Gastroesophageal sphincter (tissue), 4 donors: ENCODE measurements around the gene MARCHF6. TPM values are rescaled to one million over a fixed set of nuclear protein-coding genes. Genes with fewer than 3 reads are reported as not detected.
"Not testable (repeated sequence)": the region's sequence is repeated elsewhere in the genome, so short reads cannot be mapped to it uniquely, and the experiment has no call there.

Experiments used
- ATAC-seq: fragments of 150-250 bp; one replicate; pipeline ENCODE4 v1.9.1; 2016; ENCODE audit warnings: mild to moderate bottlenecking, moderate library complexity
- H3K27ac ChIP-seq, 4 donors: fragments of 200-600 bp; sonication (generic) in 3 of 4; 1 replicate in 3 of 4; 2 replicates in 1 of 4; pipeline ENCODE4 v1.5.1; 2016 to 2019
- H3K27me3 ChIP-seq: fragments of 200-600 bp; sonication (generic); one replicate; pipeline ENCODE4 v1.5.1; 2019
- H3K36me3 ChIP-seq, 2 donors: fragments of 200-600 bp; sonication (generic); one replicate each; pipeline ENCODE4 v1.5.1; 2019; ENCODE audit warnings: control low read depth in 1 of 2
- H3K4me1 ChIP-seq, 3 donors: fragments of 200-600 bp; sonication (generic); 1 replicate in 2 of 3; 2 replicates in 1 of 3; pipeline ENCODE4 v1.5.1; 2016 to 2019; ENCODE audit warnings: control low read depth in 2 of 3
- H3K4me3 ChIP-seq, 2 donors: fragments of 200-600 bp; sonication (generic); one replicate each; pipeline ENCODE4 v1.5.1; 2019; ENCODE audit warnings: mild to moderate bottlenecking in 1 of 2, moderate library complexity in 1 of 2
- H3K9me3 ChIP-seq, 3 donors: fragments of 200-600 bp; sonication (generic); one replicate each; pipeline ENCODE4 v1.5.1; 2017 to 2019; ENCODE audit warnings: control low read depth in 2 of 3
- CTCF ChIP-seq, 4 experiments: fragments of 200-600 bp in 2 of 4; fragments of 450-650 bp in 2 of 4; sonication (generic) in 1 of 4; IDR thresholded peaks; one replicate each; pipeline ENCODE4 v1.5.1; 2017 to 2019; ENCODE audit warnings: antibody characterized with exemption in 4 of 4, mild to moderate bottlenecking in 2 of 4, moderate library complexity in 2 of 4
- EP300 ChIP-seq: sonication (generic); formaldehyde crosslinking; IDR thresholded peaks from one replicate; pipeline ENCODE4 v1.6.1; 2017; ENCODE audit warnings: antibody characterized with exemption, mild to moderate bottlenecking
- POLR2A ChIP-seq, 2 donors: fragments of 450-650 bp; IDR thresholded peaks; one replicate each; pipeline ENCODE4 v1.6.1; 2017; ENCODE audit warnings: antibody characterized with exemption in 2 of 2, mild to moderate bottlenecking in 2 of 2, moderate library complexity in 1 of 2
- POLR2AphosphoS5 ChIP-seq: sonication (generic); formaldehyde crosslinking; IDR thresholded peaks from one replicate; pipeline ENCODE4 v1.6.1; 2017; ENCODE audit warnings: antibody characterized with exemption
- WGBS, 2 donors: methylation state at CpG; one replicate each; pipeline ENCODE4 v1.1.5; 2018; ENCODE audit warnings: low coverage in 1 of 2; 5-methylcytosine and 5-hydroxymethylcytosine counted together
- total RNA-seq, 4 donors: library from RNA; depleted of rRNA; stranded (reverse); fragments of >200 nt; gene quantifications; one replicate each; pipeline ENCODE4 v1.1.0, GENCODE V29; 2016

MARCHF6 gene
- total RNA-seq, 4 donors from 2014 or later = 69.9 to 106 (median 93.9) TPM

GRCh38 chr5:10374046-10375022 lies 20.8 kb downstream of the MARCHF6 start:
- peaks cover 7 to 96% (median 12%) of the 10 kb centered on the region in 3 donors for H3K4me1 ChIP-seq
- H3K4me3 ChIP-seq = no peak overlapping the region

GRCh38 chr5:10375146-10375545 lies 21.7 kb downstream of the MARCHF6 start:
- Histone ChIP-seq H3K4me1 (peaks cover 7 to 89% (median 12%) of the 10 kb centered on the region in 3 donors), H3K27ac (peak overlapping the region in 1 of 4 donors; percentile 1)
- no CpG with 5 or more reads among the region's 29 CpGs for WGBS, 2 donors
- H3K4me3 ChIP-seq, H3K9me3 ChIP-seq, H3K27me3 ChIP-seq, ATAC-seq, H3K36me3 ChIP-seq: not testable (repeated sequence)

More at GRCh38 chr5:10374046-10375022, 20.8 kb downstream of the MARCHF6 start:
- no peaks in the 10 kb centered on the region for H3K27me3 ChIP-seq
- no peaks in the 10 kb centered on the region for H3K9me3 ChIP-seq
- no peak for TF ChIP-seq EP300
- no peak for ATAC-seq
- H3K36me3 ChIP-seq = peaks cover 0 to 5% of the 10 kb centered on the region in 2 donors
- 55 to 63% methylated on average over 8 to 10 of the region's 11 CpGs for WGBS, 2 donors
- peak overlapping the region in 2 of 4 donors; percentile 1 to 24 for H3K27ac ChIP-seq

GRCh38 chr5:10376544-10376943 lies 23.0 kb downstream of the MARCHF6 start:
- Histone ChIP-seq H3K9me3 (no peaks in the 10 kb centered on the region), H3K4me3 (no peak overlapping the region), H3K27me3 (no peaks in the 10 kb centered on the region), H3K27ac (peak overlapping the region in 2 of 4 donors; percentile 36 to 52), H3K36me3 (peaks cover 0 to 8% of the 10 kb centered on the region in 2 donors), H3K4me1 (peaks cover 7 to 77% (median 7%) of the 10 kb centered on the region in 3 donors)
- WGBS, 2 donors = 84 to 95% methylated on average over 8 to 9 of the region's 11 CpGs
- TF ChIP-seq EP300 = no peak
- no peak for ATAC-seq

- WGBS, 2 donors = 31 to 43% methylated on average over 2 to 3 of the region's 5 CpGs
- TF ChIP-seq POLR2AphosphoS5 (no peak), CTCF (IDR thresholded peaks at IDR 0.05) (no peak)
- peaks cover 7 to 73% (median 7%) of the 10 kb centered on the region in 3 donors for H3K4me1 ChIP-seq
Measured at GRCh38 chr5:10377081-10377480, 23.6 kb downstream of the MARCHF6 start.

GRCh38 chr5:10381803-10382202 lies 28.3 kb downstream of the MARCHF6 start:
- Histone ChIP-seq H3K27me3 (no peaks in the 10 kb centered on the region), H3K36me3 (peaks cover 0 to 32% of the 10 kb centered on the region in 2 donors), H3K27ac (no peak overlapping the region), H3K9me3 (no peaks in the 10 kb centered on the region), H3K4me1 (peaks cover 0 to 41% (median 0%) of the 10 kb centered on the region in 3 donors), H3K4me3 (no peak overlapping the region)
- 83 to 92% methylated on average over 4 of the region's 4 CpGs for WGBS, 2 donors
- TF ChIP-seq CTCF (IDR thresholded peaks at IDR 0.05) = no peak
- no peak for TF ChIP-seq POLR2AphosphoS5
- TF ChIP-seq POLR2A (IDR thresholded peaks at IDR 0.05) = no peak
- TF ChIP-seq EP300 = no peak
- ATAC-seq = no peak

More at GRCh38 chr5:10377081-10377480, 23.6 kb downstream of the MARCHF6 start:
- H3K27ac ChIP-seq = peak overlapping the region in 2 of 4 donors; percentile 36 to 52
- no peaks in the 10 kb centered on the region for H3K9me3 ChIP-seq
- ATAC-seq = no peak
- H3K4me3 ChIP-seq = no peak overlapping the region
- H3K27me3 ChIP-seq = no peaks in the 10 kb centered on the region
- peaks cover 0 to 13% of the 10 kb centered on the region in 2 donors for H3K36me3 ChIP-seq

GRCh38 chr5:10384483-10384882 lies 31.0 kb downstream of the MARCHF6 start:
- Histone ChIP-seq H3K9me3 (no peaks in the 10 kb centered on the region), H3K4me1 (peaks cover 0 to 17% (median 0%) of the 10 kb centered on the region in 3 donors), H3K27me3 (no peaks in the 10 kb centered on the region), H3K36me3 (peaks cover 0 to 57% of the 10 kb centered on the region in 2 donors), H3K27ac (no peak overlapping the region), H3K4me3 (no peak overlapping the region)
- no peak for TF ChIP-seq POLR2A (IDR thresholded peaks at IDR 0.05)
- no peak for TF ChIP-seq CTCF (IDR thresholded peaks at IDR 0.05)
- no peak for TF ChIP-seq POLR2AphosphoS5
- no peak for ATAC-seq
- WGBS, 2 donors = 49% methylated on average over 3 of the region's 3 CpGs; no CpG with 5 or more reads in 1 of the 2 donors
